HCT116 (cell line): ENCODE results near the gene IGFBP6. TPM values are rescaled to one million over a fixed set of nuclear protein-coding genes. Genes with fewer than 3 reads are reported as not detected.

Source experiments
- ATAC-seq: fragments of 200-7000 bp; cut with Tn5 transposase; 2 replicates; pipeline ENCODE4 v1.9.1; 2020; ENCODE audit warnings: mild to moderate bottlenecking, moderate library complexity
- BruUV-seq: library from RNA; stranded (reverse); fragments of 400-500 nt; replicated peaks from 2 replicates; lab custom pipeline; 2021; lab: Mats Ljungman, UMichigan
- CTCF ChIA-PET: fragments of 300-600 bp; sonication (Branson Sonifier 250); formaldehyde crosslinking; loops from one replicate; lab custom pipeline; 2021; ENCODE audit warnings: antibody characterized with exemption; lab: Charles Lee
- POLR2A ChIA-PET: fragments of 300-600, 350-600 bp; sonication (Branson Sonifier 250); formaldehyde crosslinking; loops from one replicate; lab custom pipeline; 2021; ENCODE audit warnings: antibody characterized with exemption; lab: Charles Lee
- RAD21 ChIA-PET, 2 experiments: fragments of 300-600 bp; sonication (Branson Sonifier 250); formaldehyde crosslinking; loops; one replicate each; lab custom pipeline; 2023; ENCODE audit warnings: low total read pairs in 2 of 2; ENCODE audit not compliant: uncharacterized antibody in 2 of 2, unreplicated experiment in 2 of 2, low non-redundant PET in 1 of 2; lab: Charles Lee
- DNase-seq: peaks from one replicate; pipeline ENCODE4 v3.0.0-alpha.2; 2010; ENCODE audit warnings: low read depth, low spot score
- H2AFZ ChIP-seq: fragments of 200-600 bp; shearing (Covaris generic), sonication (generic); 2 replicates; pipeline ENCODE4 v1.6.1; 2017; ENCODE audit warnings: low read depth, mixed run types, mixed read lengths, antibody characterized with exemption, low read length; ENCODE audit not compliant: poor library complexity, severe bottlenecking
- H3K27ac ChIP-seq: 2 replicates; pipeline ENCODE4 v1.5.1; 2012; ENCODE audit warnings: low read depth, low read length
- H3K27me3 ChIP-seq: fragments of 200-600 bp; sonication (generic); 2 replicates; pipeline ENCODE4 v1.6.1; 2016; ENCODE audit warnings: mixed run types, low read length, mixed read lengths; ENCODE audit not compliant: insufficient read depth
- H3K36me3 ChIP-seq, 2 experiments: fragments of 200-500 bp in 1 of 2; fragments of 200-600 bp in 1 of 2; sonication (Bioruptor generic) in 1 of 2; sonication (generic) in 1 of 2; 2 replicates each; pipeline versions ENCODE4 v1.5.1 to v1.6.1; 2014 to 2016; ENCODE audit warnings: low read length in 2 of 2, inconsistent platforms in 1 of 2, mixed read lengths in 1 of 2, mixed run types in 1 of 2; ENCODE audit not compliant: insufficient read depth in 2 of 2, control insufficient read depth in 1 of 2
- H3K4me1 ChIP-seq, 2 experiments: fragments of 200-600 bp in 1 of 2; sonication (generic) in 1 of 2; 2 replicates each; pipeline versions ENCODE4 v1.5.1 to v1.6.1; 2012 to 2017; ENCODE audit warnings: low read length in 2 of 2, inconsistent platforms in 1 of 2, mild to moderate bottlenecking in 1 of 2, mixed read lengths in 1 of 2, mixed run types in 1 of 2, moderate library complexity in 1 of 2; ENCODE audit not compliant: insufficient read depth in 2 of 2, control insufficient read depth in 1 of 2
- H3K4me2 ChIP-seq: fragments of 200-600 bp; sonication (generic); 2 replicates; pipeline ENCODE4 v1.6.1; 2017; ENCODE audit warnings: mixed run types, low read length, mixed read lengths
- H3K4me3 ChIP-seq, 2 experiments: fragments of 200-600 bp in 1 of 2; sonication (generic) in 1 of 2; replicated peaks in 1 of 2; 2 replicates each; pipeline ENCODE4 v1.5.1; 2011 to 2016; ENCODE audit warnings: low read length in 2 of 2, control low read depth in 1 of 2, low read depth in 1 of 2, mild to moderate bottlenecking in 1 of 2, mixed read lengths in 1 of 2, mixed run types in 1 of 2
- H3K79me2 ChIP-seq: fragments of 200-600 bp; sonication (generic); 2 replicates; pipeline ENCODE4 v1.6.1; 2017; ENCODE audit warnings: mild to moderate bottlenecking, mixed run types, low read length, moderate library complexity, mixed read lengths; ENCODE audit not compliant: insufficient read depth
- H3K9ac ChIP-seq: fragments of 200-600 bp; sonication (generic); 2 replicates; pipeline ENCODE4 v1.6.1; 2016; ENCODE audit warnings: low read length, mixed read lengths
- H3K9me2 ChIP-seq: fragments of 200-600 bp; sonication (generic), shearing (Covaris generic); 2 replicates; pipeline ENCODE4 v1.6.1; 2017; ENCODE audit warnings: mixed run types, mild to moderate bottlenecking, moderate library complexity; ENCODE audit not compliant: insufficient read depth
- H3K9me3 ChIP-seq, 2 experiments: fragments of 200-500 bp in 1 of 2; fragments of 200-600 bp in 1 of 2; sonication (Bioruptor generic) in 1 of 2; sonication (generic) in 1 of 2; 2 replicates each; pipeline ENCODE4 v1.6.1; 2014 to 2017; ENCODE audit warnings: low read length in 2 of 2, mixed read lengths in 2 of 2, inconsistent platforms in 1 of 2, low read depth in 1 of 2, mild to moderate bottlenecking in 1 of 2, mixed run types in 1 of 2, moderate library complexity in 1 of 2; ENCODE audit not compliant: control insufficient read depth in 1 of 2, insufficient read depth in 1 of 2
- H4K20me1 ChIP-seq: fragments of 200-600 bp; sonication (generic), shearing (Covaris generic); 2 replicates; pipeline ENCODE4 v1.6.1; 2017; ENCODE audit warnings: mixed run types, mild to moderate bottlenecking, moderate library complexity; ENCODE audit not compliant: insufficient read depth
- ELF1 ChIP-seq: IDR thresholded peaks from 2 replicates; pipeline ENCODE4 v1.6.1; 2012; ENCODE audit warnings: low read depth, borderline replicate concordance
- EZH2phosphoT487 ChIP-seq: fragments of 200-600 bp; IDR thresholded peaks from 2 replicates; pipeline ENCODE4 v1.6.1; 2018; ENCODE audit warnings: antibody characterized with exemption, borderline replicate concordance
- POLR2A ChIP-seq: IDR thresholded peaks from 2 replicates; pipeline ENCODE4 v1.7.0; 2011; ENCODE audit warnings: borderline replicate concordance; ENCODE audit not compliant: insufficient read depth, insufficient read length; ENCODE audit errors: extremely low read depth
- POLR2AphosphoS5 ChIP-seq: IDR thresholded peaks from 2 replicates; pipeline ENCODE4 v1.6.1; 2011; ENCODE audit warnings: mild to moderate bottlenecking, low read depth, low read length, moderate library complexity
- SP1 ChIP-seq: IDR thresholded peaks from 2 replicates; pipeline ENCODE4 v1.6.1; 2012; ENCODE audit warnings: low read depth
- SRF ChIP-seq: IDR thresholded peaks from 2 replicates; pipeline ENCODE4 v1.6.1; 2012; ENCODE audit warnings: low read depth
- TCF7L2 ChIP-seq: IDR thresholded peaks from 2 replicates; pipeline ENCODE4 v1.7.0; 2011; ENCODE audit warnings: borderline replicate concordance, inconsistent platforms; ENCODE audit not compliant: insufficient read depth, insufficient read length; ENCODE audit errors: extremely low read depth
- YY1 ChIP-seq: IDR thresholded peaks from 2 replicates; pipeline ENCODE4 v1.6.1; 2011; ENCODE audit warnings: low read length, low read depth, moderate library complexity, mild to moderate bottlenecking; ENCODE audit not compliant: insufficient replicate concordance; ENCODE audit errors: extremely low read depth
- intact Hi-C: fragments of 100-400 bp; cut with micrococcal nuclease; formaldehyde crosslinking; loops from 2 replicates; pipeline ENCODE4 v1.10.0; 2022
- total RNA-seq: library from RNA; stranded (reverse); gene quantifications from one replicate; pipeline ENCODE4 v1.2.1, GENCODE V29; 2021; ENCODE audit not compliant: unreplicated experiment
- TF ChIP-seq, protein P1 (sequence below), 3 experiments: fragments of 200-600 bp in 1 of 3; sonication (generic) in 1 of 3; IDR thresholded peaks in 2 of 3; conservative IDR thresholded peaks in 1 of 3; 2 replicates each; pipeline ENCODE4 v1.5.1; 2012 to 2017; ENCODE audit warnings: low read depth in 2 of 3, low read length in 2 of 3, antibody characterized with exemption in 1 of 3, borderline replicate concordance in 1 of 3, control low read depth in 1 of 3, mild to moderate bottlenecking in 1 of 3, mixed read lengths in 1 of 3, mixed run types in 1 of 3, moderate library complexity in 1 of 3; ENCODE audit not compliant: insufficient read depth in 1 of 3
- TF ChIP-seq, protein P2 (sequence below): IDR thresholded peaks from 2 replicates; pipeline ENCODE4 v1.6.1; 2011; ENCODE audit warnings: mild to moderate bottlenecking, low read length, moderate library complexity; ENCODE audit not compliant: insufficient replicate concordance; ENCODE audit errors: extremely low read depth

IGFBP6 gene
- total RNA-seq, 1 experiment from 2014 or later, result 83.4 TPM

DNA sequence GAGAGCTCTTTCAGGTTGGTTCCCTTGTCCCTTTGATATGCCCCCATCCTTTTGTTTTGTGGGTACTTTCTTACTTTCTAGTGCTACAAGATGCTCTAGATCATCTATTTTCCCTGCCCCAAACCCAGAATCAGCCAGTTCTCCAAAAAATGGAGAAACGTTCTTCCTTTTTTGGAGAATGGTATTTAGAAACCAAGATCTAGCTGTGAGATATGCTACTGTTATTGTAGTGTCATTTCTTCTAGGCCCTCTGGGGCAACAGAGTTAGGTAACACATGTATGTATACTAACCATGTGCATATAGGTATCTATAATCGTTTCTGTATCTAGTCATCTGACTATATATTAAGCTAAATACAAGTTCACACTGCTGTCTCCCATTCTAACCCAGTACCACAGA lies 6.9 kb upstream of the IGFBP6 start (continued):
- no peak for TF ChIP-seq YY1
- no peak for TF ChIP-seq TCF7L2

DNA sequence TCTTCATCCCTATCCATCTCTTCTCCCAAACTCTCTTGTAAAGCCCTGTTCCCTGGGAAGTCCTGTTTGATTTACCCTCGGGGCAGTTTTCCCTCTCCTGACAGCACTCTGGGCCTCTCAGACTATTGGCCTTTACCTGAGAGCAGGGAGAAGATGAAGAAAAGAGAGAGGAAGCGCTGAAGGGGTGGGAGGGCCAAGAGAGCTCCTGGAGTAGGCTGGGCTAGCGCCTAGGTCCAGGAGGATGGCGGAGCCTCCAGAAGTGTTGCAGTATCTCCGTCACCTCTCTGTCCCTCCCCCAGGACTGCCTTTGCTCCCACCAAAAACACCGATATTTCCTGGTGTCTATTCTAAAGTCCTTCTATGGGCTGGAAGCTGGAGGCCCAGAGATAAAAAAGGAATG lies 5.7 kb upstream of the IGFBP6 start:
- intact Hi-C loops, result no loop called here

More for the DNA sequence above, 5.7 kb upstream of the IGFBP6 start:
- no peaks in the 10 kb centered on the region for H3K27me3 ChIP-seq
- H3K4me2 ChIP-seq, result no peak overlapping the region
- H3K9ac ChIP-seq, result no peak overlapping the region
- no TSS peak for BruUV-seq
- ChIA-PET RAD21 (no interaction called here), CTCF (interaction anchor here (2.6 kb wide), 1 partner anchor 26 kb away, joined by 7 read pairs; no protein-coding TSS in a partner anchor), POLR2A (interaction anchor here (4.1 kb wide), 1 partner anchor 12 kb away, joined by 17 read pairs; the partner anchor contains the start of gene SPRYD3)
- peaks cover 25 to 33% of the 10 kb centered on the region in 2 experiments for H3K4me1 ChIP-seq
- ATAC-seq (no peak), DNase-seq (no peak)
- no peaks in the 10 kb centered on the region; the same call in 1 of the 2 replicates for H3K9me2 ChIP-seq
- H3K27ac ChIP-seq, result no peak overlapping the region
- H3K4me3 ChIP-seq, result no peak overlapping the region
- no peaks in the 10 kb centered on the region for H3K36me3 ChIP-seq
- no peaks in the 10 kb centered on the region for H4K20me1 ChIP-seq
- no peak overlapping the region for H2AFZ ChIP-seq
- H3K9me3 ChIP-seq, result no peaks in the 10 kb centered on the region
- no peaks in the 10 kb centered on the region for H3K79me2 ChIP-seq
- TF ChIP-seq SP1 (no peak), EZH2phosphoT487 (no peak), POLR2AphosphoS5 (no peak), POLR2A (no peak), ELF1 (no peak), SRF (no peak)
- TF ChIP-seq, protein P1, sequence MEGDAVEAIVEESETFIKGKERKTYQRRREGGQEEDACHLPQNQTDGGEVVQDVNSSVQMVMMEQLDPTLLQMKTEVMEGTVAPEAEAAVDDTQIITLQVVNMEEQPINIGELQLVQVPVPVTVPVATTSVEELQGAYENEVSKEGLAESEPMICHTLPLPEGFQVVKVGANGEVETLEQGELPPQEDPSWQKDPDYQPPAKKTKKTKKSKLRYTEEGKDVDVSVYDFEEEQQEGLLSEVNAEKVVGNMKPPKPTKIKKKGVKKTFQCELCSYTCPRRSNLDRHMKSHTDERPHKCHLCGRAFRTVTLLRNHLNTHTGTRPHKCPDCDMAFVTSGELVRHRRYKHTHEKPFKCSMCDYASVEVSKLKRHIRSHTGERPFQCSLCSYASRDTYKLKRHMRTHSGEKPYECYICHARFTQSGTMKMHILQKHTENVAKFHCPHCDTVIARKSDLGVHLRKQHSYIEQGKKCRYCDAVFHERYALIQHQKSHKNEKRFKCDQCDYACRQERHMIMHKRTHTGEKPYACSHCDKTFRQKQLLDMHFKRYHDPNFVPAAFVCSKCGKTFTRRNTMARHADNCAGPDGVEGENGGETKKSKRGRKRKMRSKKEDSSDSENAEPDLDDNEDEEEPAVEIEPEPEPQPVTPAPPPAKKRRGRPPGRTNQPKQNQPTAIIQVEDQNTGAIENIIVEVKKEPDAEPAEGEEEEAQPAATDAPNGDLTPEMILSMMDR (IDR thresholded peaks at IDR 0.05 in 2 of 3, conservative IDR thresholded peaks at IDR 0.05 in 1 of 3; ENCODE audit: borderline replicate concordance in 1 of 3, insufficient read depth in 1 of 3, low read depth in 2 of 3, low read length in 2 of 3), result no peak
- TF ChIP-seq, protein P2, sequence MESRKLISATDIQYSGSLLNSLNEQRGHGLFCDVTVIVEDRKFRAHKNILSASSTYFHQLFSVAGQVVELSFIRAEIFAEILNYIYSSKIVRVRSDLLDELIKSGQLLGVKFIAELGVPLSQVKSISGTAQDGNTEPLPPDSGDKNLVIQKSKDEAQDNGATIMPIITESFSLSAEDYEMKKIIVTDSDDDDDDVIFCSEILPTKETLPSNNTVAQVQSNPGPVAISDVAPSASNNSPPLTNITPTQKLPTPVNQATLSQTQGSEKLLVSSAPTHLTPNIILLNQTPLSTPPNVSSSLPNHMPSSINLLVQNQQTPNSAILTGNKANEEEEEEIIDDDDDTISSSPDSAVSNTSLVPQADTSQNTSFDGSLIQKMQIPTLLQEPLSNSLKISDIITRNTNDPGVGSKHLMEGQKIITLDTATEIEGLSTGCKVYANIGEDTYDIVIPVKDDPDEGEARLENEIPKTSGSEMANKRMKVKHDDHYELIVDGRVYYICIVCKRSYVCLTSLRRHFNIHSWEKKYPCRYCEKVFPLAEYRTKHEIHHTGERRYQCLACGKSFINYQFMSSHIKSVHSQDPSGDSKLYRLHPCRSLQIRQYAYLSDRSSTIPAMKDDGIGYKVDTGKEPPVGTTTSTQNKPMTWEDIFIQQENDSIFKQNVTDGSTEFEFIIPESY, result no peak
